HUES48 (cell line): ENCODE measurements around the gene BPGM.
"Not testable (repeated sequence)": the region's sequence is repeated elsewhere in the genome, so short reads cannot be mapped to it uniquely, and the experiment has no call there.

Experiments
- H3K27ac ChIP-seq: one replicate; pipeline ENCODE4 v1.7.0; 2013; ENCODE audit warnings: low read depth, low read length, inconsistent platforms
- H3K27me3 ChIP-seq: 2 replicates; pipeline ENCODE4 v1.6.1; 2013; ENCODE audit warnings: mild to moderate bottlenecking, low read length; ENCODE audit not compliant: control insufficient read depth, insufficient read depth
- H3K36me3 ChIP-seq: 2 replicates; pipeline ENCODE4 v1.6.1; 2013; ENCODE audit warnings: low read length; ENCODE audit not compliant: control insufficient read depth, insufficient read depth
- H3K4me1 ChIP-seq: 2 replicates; pipeline ENCODE4 v1.6.1; 2013; ENCODE audit warnings: mild to moderate bottlenecking, low read length; ENCODE audit not compliant: control insufficient read depth, insufficient read depth
- H3K4me3 ChIP-seq: 2 replicates; pipeline ENCODE4 v1.5.1; 2013; ENCODE audit warnings: mild to moderate bottlenecking, low read depth, low read length
- H3K9ac ChIP-seq: 2 replicates; pipeline ENCODE4 v1.6.1; 2013; ENCODE audit warnings: mild to moderate bottlenecking, low read depth, low read length, moderate library complexity
- H3K9me3 ChIP-seq: 2 replicates; pipeline ENCODE4 v1.6.1; 2013; ENCODE audit warnings: low read length; ENCODE audit not compliant: control insufficient read depth, insufficient read depth

The BPGM gene

GRCh38 chr7:134689550-134689949 lies 42.9 kb downstream of the BPGM start:
- H3K9ac ChIP-seq, H3K27me3 ChIP-seq, H3K9me3 ChIP-seq, H3K4me1 ChIP-seq, H3K36me3 ChIP-seq, H3K27ac ChIP-seq, H3K4me3 ChIP-seq: not testable (repeated sequence)

GRCh38 chr7:134690016-134690415 lies 43.4 kb downstream of the BPGM start:
- no peak overlapping the region for H3K4me3 ChIP-seq
- no peaks in the 10 kb centered on the region for H3K9me3 ChIP-seq
- no peak overlapping the region for H3K9ac ChIP-seq
- H3K36me3 ChIP-seq: no peaks in the 10 kb centered on the region
- no peak overlapping the region for H3K27ac ChIP-seq
- no peaks in the 10 kb centered on the region for H3K4me1 ChIP-seq
- H3K27me3 ChIP-seq: no peaks in the 10 kb centered on the region

- Histone ChIP-seq H3K4me3 (no peak overlapping the region), H3K36me3 (no peaks in the 10 kb centered on the region), H3K27ac (no peak overlapping the region), H3K9me3 (no peaks in the 10 kb centered on the region), H3K27me3 (no peaks in the 10 kb centered on the region), H3K9ac (no peak overlapping the region), H3K4me1 (peaks cover 6% of the 10 kb centered on the region; the same call in 1 of the 2 replicates)
Measured at GRCh38 chr7:134690614-134691504, 44.2 kb downstream of the BPGM start.

GRCh38 chr7:134691546-134692343 lies 45.1 kb downstream of the BPGM start:
- Histone ChIP-seq H3K9ac (no peak overlapping the region), H3K27ac (no peak overlapping the region)

GRCh38 chr7:134692344-134692705 lies 45.7 kb downstream of the BPGM start:
- H3K27ac ChIP-seq: no peak overlapping the region
- no peak overlapping the region for H3K4me3 ChIP-seq
- no peaks in the 10 kb centered on the region for H3K36me3 ChIP-seq
- H3K4me1 ChIP-seq: peaks cover 10% of the 10 kb centered on the region; the same call in 1 of the 2 replicates
- H3K9ac ChIP-seq: no peak overlapping the region
- H3K9me3 ChIP-seq: no peaks in the 10 kb centered on the region
- H3K27me3 ChIP-seq: no peaks in the 10 kb centered on the region

More at GRCh38 chr7:134691546-134692343, 45.1 kb downstream of the BPGM start:
- H3K36me3 ChIP-seq: no peaks in the 10 kb centered on the region
- H3K4me3 ChIP-seq: no peak overlapping the region
- peaks cover 10% of the 10 kb centered on the region; the same call in 1 of the 2 replicates for H3K4me1 ChIP-seq
- no peaks in the 10 kb centered on the region for H3K27me3 ChIP-seq
- no peaks in the 10 kb centered on the region for H3K9me3 ChIP-seq

GRCh38 chr7:134693256-134693655 lies 46.6 kb downstream of the BPGM start:
- no peaks in the 10 kb centered on the region for H3K27me3 ChIP-seq
- H3K9me3 ChIP-seq: no peaks in the 10 kb centered on the region
- no peak overlapping the region for H3K4me3 ChIP-seq
- no peak overlapping the region for H3K9ac ChIP-seq
- no peaks in the 10 kb centered on the region for H3K36me3 ChIP-seq
- no peak overlapping the region for H3K27ac ChIP-seq
- H3K4me1 ChIP-seq: peaks cover 10% of the 10 kb centered on the region; the same call in 1 of the 2 replicates

GRCh38 chr7:134694299-134694698 lies 47.6 kb downstream of the BPGM start:
- no peak overlapping the region for H3K9ac ChIP-seq
- H3K9me3 ChIP-seq: no peaks in the 10 kb centered on the region
- H3K27me3 ChIP-seq: no peaks in the 10 kb centered on the region
- H3K4me1 ChIP-seq: peaks cover 17% of the 10 kb centered on the region
- H3K4me3 ChIP-seq: no peak overlapping the region
- no peaks in the 10 kb centered on the region for H3K36me3 ChIP-seq
- H3K27ac ChIP-seq: no peak overlapping the region

- Histone ChIP-seq H3K9me3 (no peaks in the 10 kb centered on the region), H3K27ac (no peak overlapping the region), H3K4me1 (peaks cover 22% of the 10 kb centered on the region)
Measured at GRCh38 chr7:134694767-134695166, 48.1 kb downstream of the BPGM start.

GRCh38 chr7:134695321-134695860 lies 48.7 kb downstream of the BPGM start:
- Histone ChIP-seq H3K36me3 (no peaks in the 10 kb centered on the region), H3K4me3 (no peak overlapping the region), H3K27me3 (no peaks in the 10 kb centered on the region), H3K27ac (no peak overlapping the region), H3K9me3 (no peaks in the 10 kb centered on the region), H3K4me1 (peaks cover 22% of the 10 kb centered on the region), H3K9ac (no peak overlapping the region)

More at GRCh38 chr7:134694767-134695166, 48.1 kb downstream of the BPGM start:
- H3K9ac ChIP-seq: no peak overlapping the region
- H3K27me3 ChIP-seq: no peaks in the 10 kb centered on the region
- H3K36me3 ChIP-seq: no peaks in the 10 kb centered on the region
- no peak overlapping the region for H3K4me3 ChIP-seq

GRCh38 chr7:134696261-134696660 lies 49.6 kb downstream of the BPGM start:
- H3K9me3 ChIP-seq: no peaks in the 10 kb centered on the region
- H3K4me3 ChIP-seq: no peak overlapping the region
- no peaks in the 10 kb centered on the region for H3K36me3 ChIP-seq
- H3K4me1 ChIP-seq: peaks cover 22% of the 10 kb centered on the region
- H3K27ac ChIP-seq: no peak overlapping the region
- no peaks in the 10 kb centered on the region for H3K27me3 ChIP-seq
- no peak overlapping the region for H3K9ac ChIP-seq
